ENCODE measurements around the gene NT5DC1.

NT5DC1 gene

GRCh38 chr6:116200619-116201249 is 100.1 kb downstream of the NT5DC1 start:
- DNase-seq: no peak

GRCh38 chr6:116201538-116201937 is 100.9 kb downstream of the NT5DC1 start:
- no peak for DNase-seq

GRCh38 chr6:116205281-116205680 is 104.6 kb downstream of the NT5DC1 start:
- DNase-seq: no peak

GRCh38 chr6:116206231-116206903 is 105.7 kb downstream of the NT5DC1 start:
- DNase-seq: no peak

- DNase-seq: no peak
Measured at GRCh38 chr6:116208056-116208785, 107.6 kb downstream of the NT5DC1 start.

- no peak for DNase-seq
Measured at GRCh38 chr6:116210316-116210715, 109.7 kb downstream of the NT5DC1 start.

GRCh38 chr6:116210750-116211425 is 110.2 kb downstream of the NT5DC1 start:
- DNase-seq: no peak

GRCh38 chr6:116214681-116215080 is 114.0 kb downstream of the NT5DC1 start:
- DNase-seq: no peak

GRCh38 chr6:116215414-116215813 is 114.8 kb downstream of the NT5DC1 start:
- DNase-seq: no peak

GRCh38 chr6:116217069-116217468 is 116.4 kb downstream of the NT5DC1 start:
- no peak for DNase-seq

- no peak for DNase-seq
Measured at GRCh38 chr6:116218172-116218633, 117.5 kb downstream of the NT5DC1 start.

GRCh38 chr6:116218866-116219265 is 118.2 kb downstream of the NT5DC1 start:
- no peak for DNase-seq

- no peak for DNase-seq
Measured at GRCh38 chr6:116221067-116221466, 120.4 kb downstream of the NT5DC1 start.

- DNase-seq: no peak
Measured at GRCh38 chr6:116221911-116222310, 121.3 kb downstream of the NT5DC1 start.

GRCh38 chr6:116223355-116223754 is 122.7 kb downstream of the NT5DC1 start:
- DNase-seq: no peak

- no peak for DNase-seq
Measured at GRCh38 chr6:116229287-116229913, 128.7 kb downstream of the NT5DC1 start.

- DNase-seq: no peak
Measured at GRCh38 chr6:116234689-116235088, 134.0 kb downstream of the NT5DC1 start.

GRCh38 chr6:116238083-116238482 is 137.4 kb downstream of the NT5DC1 start:
- no peak for DNase-seq

- no peak for DNase-seq
Measured at GRCh38 chr6:116239256-116239655, 138.6 kb downstream of the NT5DC1 start.

GRCh38 chr6:116239856-116240255 is 139.2 kb downstream of the NT5DC1 start:
- no peak for DNase-seq

- DNase-seq: no peak
Measured at GRCh38 chr6:116244284-116244683, 143.6 kb downstream of the NT5DC1 start.

- DNase-seq: no peak
Measured at GRCh38 chr6:116246089-116246488, 145.4 kb downstream of the NT5DC1 start.

- no peak for DNase-seq
Measured at GRCh38 chr6:116247285-116247684, 146.6 kb downstream of the NT5DC1 start.

Data from NCI-H187 (cell line).